Stimulated activated CD8-positive, alpha-beta memory T cell treated with anti-CD3 and anti-CD28 coated beads, Interleukin-7, amount 100 ng/mL, for 24 hours (primary cell): Measurements from ENCODE around the gene GIN1.
"Not testable (repeated sequence)": the region's sequence is repeated elsewhere in the genome, so short reads cannot be mapped to it uniquely, and the experiment has no call there.

ENCODE experiments used
- DNase-seq: peaks from one replicate; pipeline ENCODE4 v3.0.0-alpha.2; 2020; ENCODE audit warnings: low read depth

The GIN1 gene

DNA sequence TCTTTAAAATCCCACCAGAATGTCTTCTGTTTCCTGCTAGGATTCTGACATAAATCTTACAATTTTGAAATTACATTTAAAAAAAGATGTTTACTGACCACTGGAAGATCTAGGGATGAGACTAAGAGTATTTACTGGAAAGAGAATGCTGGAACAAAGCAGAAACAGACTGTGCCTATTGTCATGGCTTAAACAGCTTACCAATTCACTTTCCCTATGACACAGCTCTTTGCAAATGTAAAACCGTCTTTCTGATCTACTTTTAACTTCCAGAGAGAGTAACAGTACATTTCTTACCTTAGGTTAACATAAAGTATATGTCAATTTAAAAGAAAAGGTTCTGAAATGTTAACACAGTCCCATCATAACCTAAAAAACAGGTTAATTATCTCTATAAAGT, 10.7 kb downstream of the GIN1 start:
- no peak for DNase-seq

DNA sequence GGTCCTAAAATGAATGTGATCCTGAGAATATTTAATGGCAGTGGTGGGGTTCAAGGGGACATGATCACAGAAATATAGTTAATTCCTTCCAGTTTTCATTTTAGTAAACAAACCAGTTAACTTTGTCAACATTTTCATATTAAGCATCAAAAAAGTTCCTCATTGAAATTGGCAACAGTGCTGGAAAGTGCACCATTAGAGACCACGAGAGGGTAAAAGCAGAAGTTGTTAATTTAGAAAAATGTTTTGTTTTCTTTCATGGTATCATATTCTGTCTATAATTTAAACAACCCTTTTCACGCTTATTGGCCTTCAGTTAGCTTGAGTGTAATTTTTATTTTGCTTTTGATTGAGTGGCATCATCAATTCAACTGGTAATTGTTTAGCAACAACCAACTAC, 11.9 kb downstream of the GIN1 start:
- DNase-seq = no peak

DNA sequence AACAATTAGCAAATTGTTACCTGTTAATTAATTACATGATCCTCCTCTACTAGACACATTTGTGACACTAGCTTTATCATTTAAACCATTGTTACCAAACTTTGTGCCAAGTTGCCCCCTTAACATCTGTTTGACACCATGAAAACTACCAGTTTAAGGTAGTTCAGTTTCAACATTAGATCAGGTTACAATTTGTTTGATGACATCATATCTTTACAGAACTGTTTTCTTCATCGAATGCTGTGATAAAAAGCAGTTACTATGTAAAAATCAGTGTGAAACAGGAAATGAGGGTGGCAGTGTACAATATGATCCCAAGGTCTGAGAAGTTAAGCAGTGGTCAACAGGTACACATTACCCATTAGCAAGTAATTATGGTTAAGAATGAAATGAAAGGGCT, 17.7 kb downstream of the GIN1 start:
- DNase-seq = no peak

DNA sequence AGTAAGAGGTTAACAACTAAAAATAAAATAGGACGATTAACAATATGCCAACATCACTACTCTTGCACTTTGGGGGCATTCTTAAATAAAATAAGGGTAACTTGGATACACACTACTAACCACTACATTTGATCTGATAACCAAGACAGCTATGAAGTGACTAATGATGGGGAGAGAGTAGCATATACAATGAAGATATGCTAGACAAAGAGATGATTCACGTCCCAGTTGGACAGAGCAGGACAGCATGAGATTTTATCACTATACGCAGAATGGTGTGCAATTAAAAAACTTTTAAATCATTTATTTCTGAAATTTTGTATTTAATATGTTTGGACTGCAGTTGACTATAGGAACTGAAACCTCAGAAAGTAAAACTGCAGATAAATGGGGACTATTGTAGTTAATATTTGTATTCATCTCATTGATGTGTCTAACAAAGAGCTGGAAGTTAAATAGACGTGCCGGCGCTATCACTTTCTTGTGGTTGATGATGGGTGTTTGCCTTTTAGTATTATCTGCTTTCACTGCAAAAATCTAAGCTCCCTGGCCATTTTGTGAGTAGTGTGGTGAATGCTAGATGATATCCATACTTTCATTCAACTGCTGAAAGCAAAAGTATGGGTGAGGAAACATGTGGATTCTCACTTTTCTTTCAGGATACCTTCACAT, 18.7 kb downstream of the GIN1 start:
- no peak for DNase-seq

DNA sequence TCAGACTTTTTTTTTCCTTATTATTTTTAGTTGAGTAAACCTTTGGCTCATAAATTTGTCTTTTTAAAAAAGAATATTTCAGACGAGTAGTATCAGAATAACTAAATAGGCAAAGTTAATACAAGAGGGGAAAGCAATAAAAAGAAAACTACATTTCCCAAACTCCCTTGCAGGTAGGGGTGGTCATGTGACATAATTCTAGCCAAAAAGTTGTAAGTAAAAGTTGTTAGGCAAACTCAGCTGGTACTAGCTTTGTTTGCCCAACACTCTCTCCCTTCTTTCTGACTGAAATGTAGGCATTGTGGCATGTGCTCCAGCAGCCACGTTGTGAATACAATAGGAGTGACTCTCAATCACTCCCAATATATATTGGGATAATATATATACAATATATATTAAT, 20.9 kb downstream of the GIN1 start:
- no peak for DNase-seq

DNA sequence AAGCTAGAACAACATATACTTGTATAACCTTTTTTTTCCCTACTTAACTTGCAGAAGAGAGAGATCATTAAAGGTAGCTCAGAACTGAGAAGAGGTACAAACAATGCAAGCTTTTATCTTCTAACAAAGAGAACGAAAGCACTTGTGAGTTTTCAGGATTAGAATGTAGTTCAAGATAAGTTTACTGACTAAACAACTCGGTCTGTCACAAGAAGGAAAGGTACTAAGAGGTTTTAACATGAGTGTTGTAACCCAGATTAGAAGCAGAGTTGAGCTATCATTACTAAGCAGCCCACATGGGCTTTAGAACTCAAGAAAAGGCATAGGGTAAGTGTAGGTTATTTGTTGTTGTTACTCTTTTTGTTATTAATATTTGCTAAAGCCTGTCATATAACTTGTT, 25.2 kb downstream of the GIN1 start:
- no peak for DNase-seq

DNA sequence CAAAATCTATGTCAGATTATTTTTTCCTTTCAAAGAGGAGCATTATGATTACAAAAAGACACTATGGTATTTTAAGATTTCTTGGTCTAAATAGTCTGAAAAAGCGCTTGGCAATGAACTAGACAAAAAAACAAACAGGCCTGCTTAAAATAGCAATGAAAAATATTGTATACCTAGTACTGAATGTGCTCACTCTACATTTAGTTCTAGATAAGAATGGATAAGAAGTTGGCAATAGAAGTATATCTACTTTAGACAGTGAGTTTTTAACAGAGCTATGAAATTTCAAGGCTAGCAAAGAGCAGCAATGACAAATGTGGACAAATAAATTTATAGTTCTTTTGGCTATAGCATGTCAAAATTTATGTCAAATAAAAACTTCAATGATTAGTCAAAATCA, 26.2 kb downstream of the GIN1 start:
- no peak for DNase-seq

DNA sequence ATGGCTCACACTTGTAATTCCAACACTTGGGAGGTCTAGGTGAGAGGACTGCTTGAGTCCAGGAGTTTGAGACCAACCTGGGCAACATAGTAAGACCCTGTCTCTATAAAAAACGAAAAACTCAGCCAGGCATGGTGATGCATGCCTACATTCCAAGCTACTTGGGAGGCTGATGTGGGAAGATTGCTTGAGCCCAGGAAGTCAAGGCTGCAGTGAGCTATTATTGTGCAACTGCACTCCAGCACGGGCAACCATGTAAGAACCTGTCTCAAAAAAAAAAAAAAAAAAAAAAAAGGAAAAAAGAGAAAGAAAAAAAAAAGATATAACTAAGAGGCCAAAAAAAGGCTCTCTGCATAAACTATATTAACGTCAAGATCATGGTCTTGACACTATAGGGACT, 27.3 kb downstream of the GIN1 start:
- DNase-seq = no peak

DNA sequence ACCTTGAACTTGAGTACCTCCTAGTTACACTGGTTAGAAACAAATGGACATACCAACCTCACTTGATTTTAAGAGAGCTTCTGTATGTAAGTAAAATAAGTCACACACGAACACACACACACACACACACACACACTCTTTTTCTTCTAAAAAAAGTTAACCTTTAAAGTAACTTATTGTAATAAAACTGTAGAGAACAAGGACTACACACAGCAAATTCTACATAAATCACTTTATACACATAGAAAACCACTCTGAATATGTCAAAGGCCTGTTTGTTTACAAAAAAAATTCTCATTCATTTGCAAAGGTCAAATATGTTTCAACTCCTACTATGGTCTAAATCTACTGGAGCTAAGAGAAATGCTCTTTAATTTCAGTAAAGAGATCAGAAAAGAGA, 29.1 kb downstream of the GIN1 start:
- no peak for DNase-seq

DNA sequence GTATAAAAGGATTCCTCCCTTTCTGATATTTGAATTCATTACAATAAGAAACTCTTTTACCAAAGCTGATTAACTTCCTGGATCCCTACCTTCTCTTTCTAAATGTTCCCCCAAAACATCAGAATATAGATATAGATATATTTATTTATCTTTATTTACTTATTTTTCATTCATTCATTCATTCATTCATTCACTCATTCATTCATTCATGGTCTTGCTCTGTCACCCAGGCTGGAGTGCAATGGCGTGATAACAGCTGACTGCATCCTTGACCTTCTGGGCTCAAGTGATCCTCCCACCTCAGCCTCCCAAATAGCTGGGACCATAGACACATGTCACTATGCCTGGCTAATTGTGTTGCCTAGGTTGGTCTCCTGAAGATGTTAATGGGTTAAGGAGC, 30.7 kb downstream of the GIN1 start:
- no peak for DNase-seq

DNA sequence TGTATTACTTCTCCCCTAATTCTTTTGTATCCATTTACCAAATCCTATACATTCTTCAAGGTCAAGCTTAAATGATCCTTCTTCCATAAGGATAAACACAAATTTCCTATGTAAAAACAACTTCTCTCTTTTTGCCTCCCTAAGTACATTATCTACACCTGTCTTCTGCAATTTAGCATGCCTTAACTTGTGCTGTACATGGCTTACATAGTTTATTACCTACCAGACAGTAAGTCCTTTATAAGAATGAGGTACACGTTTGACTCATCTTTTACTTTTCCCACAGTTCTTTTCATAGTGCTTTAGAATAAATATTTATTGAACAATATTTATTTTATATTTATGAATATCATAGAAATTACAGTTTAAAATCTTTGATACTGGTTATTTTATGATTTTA, 33.4 kb downstream of the GIN1 start:
- DNase-seq = no peak

DNA sequence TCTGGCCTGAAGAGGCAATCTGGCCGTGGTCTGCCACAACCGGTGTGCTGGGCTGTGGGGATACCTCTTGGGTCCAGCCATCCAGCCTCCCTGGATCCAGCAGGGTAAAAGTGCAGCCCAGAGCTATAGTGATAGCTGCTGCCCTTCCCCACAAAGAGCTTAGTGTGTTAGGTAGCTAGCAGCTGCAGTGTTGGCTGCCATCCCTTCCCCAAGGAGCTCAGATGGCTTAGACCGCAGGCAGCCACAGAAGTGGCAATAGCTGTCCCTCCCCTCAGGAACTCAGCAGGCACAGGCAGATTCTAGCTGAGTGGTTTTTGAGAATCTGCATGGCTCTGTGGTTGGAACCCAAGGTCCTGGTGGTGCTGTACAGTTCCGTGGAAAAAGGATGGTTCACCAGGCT, 40.1 kb downstream of the GIN1 start:
- no peak for DNase-seq

DNA sequence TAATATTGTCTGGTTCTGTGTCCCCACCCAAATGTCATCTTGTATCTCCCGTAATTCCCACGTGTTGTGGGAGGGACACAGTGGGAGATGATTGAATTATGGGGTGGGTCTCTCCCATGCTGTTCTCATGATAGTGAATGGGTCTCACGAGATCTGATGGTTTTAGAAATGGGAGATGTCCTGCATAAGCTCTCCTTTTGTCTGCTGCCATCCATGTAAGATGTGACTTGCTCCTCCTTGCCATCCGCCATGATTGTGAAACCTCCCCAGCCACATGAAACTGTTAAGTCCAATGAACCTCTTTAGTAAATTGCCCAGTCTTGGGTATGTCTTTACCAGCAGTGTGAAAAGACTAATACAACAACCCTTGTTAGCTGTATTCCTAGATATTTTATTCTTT, 44.5 kb downstream of the GIN1 start:
- no peak for DNase-seq

DNA sequence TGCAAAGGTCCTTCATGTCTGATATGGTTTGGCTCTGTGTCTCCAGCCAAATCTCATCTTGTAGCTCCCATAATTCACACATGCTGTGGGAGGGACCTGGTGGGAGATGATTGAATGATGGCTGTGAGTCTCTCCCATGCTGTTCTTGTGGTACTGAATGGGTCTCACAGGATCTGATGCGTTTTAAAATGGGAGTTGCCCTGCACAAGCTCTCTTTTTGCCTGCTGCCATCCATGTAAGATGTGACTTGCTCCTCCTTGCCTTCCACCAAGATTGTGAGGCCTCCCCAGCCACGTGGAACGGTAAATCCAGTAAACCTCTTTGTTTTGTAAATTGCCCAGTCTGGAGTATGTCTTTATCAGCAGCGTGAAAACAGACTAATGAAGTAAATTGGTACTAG, 46.4 kb downstream of the GIN1 start:
- not testable (repeated sequence) for DNase-seq

DNA sequence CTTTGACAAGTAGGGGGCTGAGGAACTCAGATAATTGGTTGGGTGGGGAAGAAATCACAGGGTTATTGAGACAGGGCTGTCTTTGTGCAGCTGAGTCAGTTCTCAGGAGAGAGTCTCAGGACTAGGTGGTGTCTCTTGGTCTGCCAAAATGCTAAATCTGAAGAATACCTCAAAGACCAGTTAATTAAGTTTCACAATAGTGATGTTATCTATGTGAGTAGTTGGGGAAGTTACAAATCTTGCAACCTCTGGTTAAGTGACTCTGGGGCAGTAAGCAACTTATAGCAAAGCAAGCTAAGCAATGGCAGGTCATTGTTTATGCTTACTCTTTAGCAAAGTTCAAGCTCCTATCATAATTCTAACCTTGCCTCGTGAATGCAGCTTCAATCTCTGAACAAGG, 53.6 kb downstream of the GIN1 start:
- no peak for DNase-seq

DNA sequence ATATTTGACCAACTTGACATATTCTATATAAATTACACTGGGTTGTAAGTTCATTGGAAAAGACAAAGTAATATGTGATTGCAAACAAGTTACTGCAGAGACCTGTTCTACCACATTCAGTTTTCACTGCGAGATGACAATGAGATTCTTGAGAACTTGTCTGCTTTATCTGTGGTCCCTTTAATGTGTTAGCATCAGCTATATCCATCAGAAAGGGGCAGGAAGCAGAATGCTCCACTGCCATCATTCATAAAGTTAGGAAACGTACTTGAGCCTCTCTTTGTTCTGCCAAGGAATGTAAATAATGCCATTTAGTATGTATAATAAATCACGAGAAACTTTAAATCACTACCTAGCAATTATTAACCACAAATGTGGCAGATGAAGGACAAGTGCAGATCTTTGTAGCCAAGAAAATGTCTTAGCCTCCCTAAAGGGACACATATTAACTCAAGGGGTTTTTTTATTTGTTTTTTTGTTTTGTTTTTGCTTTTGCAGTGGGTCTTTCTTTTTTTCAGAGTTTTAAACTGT, 59.4 kb downstream of the GIN1 start:
- no peak for DNase-seq

DNA sequence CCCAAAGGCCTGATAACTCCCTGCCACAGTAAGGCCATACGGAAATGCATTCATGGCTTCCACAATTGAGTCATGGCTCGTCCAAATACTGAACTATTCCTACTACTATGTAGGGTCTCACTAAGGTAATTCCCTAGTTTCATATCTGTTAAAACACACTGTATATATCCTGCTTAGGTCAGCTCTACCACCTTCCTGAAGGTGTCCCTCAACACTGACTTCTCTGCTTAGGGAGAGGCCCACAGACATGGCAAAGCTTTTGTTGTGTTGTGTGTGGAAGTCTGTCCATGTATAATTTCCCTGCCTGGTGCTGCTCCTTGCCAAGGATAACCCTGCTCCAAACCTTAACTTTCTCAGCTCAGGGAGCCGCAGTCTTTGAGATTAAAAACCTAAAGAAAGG, 60.4 kb downstream of the GIN1 start:
- DNase-seq = no peak

DNA sequence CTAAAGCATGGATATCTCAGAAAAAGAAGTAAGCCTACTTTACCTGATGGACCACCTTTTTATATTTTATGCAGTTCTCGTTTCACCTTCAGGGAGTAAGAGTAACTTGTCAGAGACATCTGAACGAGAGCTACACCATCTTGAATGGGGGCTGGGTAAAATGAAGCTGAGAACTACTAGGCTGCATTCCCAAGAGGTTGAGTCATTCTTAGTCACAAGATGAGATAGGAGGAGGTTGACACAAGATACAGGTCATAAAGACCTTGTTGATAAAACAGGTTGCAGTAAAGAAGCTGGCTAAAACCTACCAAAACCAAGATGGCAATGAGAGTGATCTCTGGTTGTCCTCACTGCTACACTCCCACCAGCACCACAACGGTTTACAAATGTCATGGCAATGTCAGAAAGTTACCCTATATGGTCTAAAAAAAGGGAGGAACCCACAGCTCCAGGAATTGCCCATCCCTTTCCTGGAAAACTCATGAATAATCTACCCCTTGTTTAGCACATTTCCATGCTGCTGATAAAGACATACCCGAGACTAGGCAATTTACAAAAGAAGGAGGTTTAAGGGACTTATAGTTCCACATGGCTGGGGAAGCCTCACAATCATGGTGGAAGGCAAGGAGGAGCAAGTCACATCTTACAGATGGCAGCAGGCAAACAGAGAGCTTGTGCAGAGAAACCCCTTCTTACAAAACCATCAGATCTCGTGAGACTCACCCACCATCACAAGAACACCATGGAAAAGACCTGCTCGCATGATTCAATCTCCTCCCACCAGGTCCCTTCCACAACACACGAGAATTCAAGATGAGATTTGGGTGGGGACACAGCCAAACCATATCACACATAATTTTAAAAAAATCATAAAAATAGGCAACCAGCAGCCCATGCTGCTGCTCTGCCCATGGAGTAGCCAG, 62.5 kb downstream of the GIN1 start:
- DNase-seq = no peak

DNA sequence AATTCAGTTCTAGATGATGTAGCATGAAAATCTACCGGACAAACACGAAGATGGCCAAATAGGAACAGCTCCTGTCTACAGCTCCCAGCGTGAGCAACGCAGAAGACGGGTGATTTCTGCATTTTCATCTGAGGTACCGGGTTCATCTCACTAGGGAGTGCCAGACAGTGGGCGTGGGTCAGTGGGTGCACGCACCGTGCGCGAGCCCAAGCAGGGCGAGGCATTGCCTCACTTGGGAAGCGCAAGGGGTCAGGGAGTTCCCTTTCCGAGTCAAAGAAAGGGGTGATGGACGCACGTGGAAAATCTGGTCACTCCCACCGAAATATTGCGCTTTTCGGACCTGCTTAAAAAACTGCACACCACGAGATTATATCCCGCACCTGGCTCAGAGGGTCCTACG, 73.2 kb downstream of the GIN1 start:
- DNase-seq = not testable (repeated sequence)

DNA sequence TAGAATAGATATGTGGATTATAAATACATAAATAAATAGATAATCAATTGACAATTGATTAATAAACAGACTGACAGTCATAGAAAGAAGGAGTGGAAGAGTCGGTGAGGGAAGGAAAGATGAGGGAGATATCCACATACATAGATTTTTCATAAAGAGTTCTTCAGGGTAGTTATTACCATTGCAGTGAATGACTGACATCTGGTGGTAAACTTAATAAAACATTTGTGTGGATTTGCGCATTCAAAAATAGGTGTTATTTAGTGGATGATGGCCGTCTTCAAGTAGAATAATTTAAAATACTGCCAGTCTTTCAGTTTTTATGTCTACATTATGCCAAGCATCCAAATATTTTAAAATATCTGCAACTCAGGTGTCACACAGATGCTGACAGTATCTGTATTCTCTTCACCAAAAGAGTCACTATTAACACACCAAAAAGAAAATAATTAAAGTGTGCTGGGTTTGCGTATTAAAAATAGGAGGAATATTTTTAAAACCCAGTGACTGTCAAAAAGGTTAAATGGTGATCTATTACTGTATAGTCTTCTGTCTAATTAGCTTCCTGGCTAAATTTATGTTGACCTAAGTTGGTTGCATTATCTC, 78.8 kb downstream of the GIN1 start:
- DNase-seq = no peak

DNA sequence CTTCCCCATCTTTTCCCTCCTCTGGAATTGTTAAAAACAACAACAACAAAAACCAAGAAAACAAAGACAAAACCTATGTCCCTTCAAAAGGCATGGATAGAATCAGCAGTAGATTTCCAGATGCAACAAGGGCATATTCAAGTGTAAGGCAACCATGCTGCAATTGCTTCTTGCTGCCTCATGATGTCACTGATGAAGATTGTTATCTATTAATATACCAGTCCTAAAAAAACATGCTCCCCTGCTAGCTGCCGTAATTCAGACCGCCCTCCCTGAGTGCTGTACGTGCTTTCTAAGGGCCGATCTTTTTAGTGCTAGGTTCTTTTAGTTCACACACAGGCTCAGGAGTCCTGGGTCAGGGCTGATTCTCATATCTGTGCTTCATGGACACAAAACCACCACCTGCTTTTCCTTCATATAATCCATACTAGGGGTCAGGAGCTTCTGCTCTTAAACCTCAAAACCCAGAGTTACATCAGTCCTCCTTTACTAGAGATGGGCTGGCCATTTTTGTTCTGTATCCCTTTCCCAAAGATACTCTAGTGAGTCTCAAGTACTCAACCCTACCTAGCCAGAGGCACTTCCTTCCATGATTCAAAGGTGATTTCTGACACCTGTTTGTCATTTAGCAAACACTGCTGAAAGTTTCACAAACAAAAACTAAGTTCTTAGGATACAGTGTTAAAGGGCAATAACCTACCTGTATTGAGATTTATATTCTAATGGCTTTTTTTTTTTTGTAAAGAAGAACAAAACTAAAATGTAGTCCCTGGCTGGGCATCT, 82.1 kb downstream of the GIN1 start:
- DNase-seq = no peak

DNA sequence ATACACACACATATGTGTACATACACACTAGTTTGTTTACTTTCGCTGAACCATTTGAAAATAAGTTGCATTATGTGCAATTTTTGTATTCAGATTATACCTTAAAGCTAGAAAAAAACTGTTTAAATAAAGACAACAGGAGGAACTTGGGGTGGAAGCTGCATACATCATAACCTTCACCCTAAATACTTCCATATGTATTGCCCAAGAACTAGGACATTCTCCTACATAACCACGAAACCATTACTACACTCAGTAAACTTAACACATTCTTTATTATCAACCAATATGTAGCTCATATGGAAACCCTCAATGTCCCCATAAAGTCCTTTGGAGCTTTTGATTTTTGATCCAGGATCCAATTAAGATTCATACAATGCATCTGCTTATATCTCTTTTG, 83.3 kb downstream of the GIN1 start:
- no peak for DNase-seq
